Activated T-helper 2 cell treated with anti-CD3 and anti-CD28 coated beads, Interferon-gamma antibody, Interleukin-2, Interleukin-4, amounts not matched to agents 10 μg/mL and 5 μg/mL and 100 μg/mL, durations not matched to agents 14 hours and 24 hours and 36 hours (primary cell): Measurements from ENCODE around the gene LRP6. TPM values are rescaled to one million over a fixed set of nuclear protein-coding genes. Genes with fewer than 3 reads are reported as not detected.

Experiments
- DNase-seq: peaks from one replicate; pipeline ENCODE4 v3.0.0; 2021; ENCODE audit warnings: low spot score
- H3K27ac Mint-ChIP-seq: one replicate; pipeline ENCODE4 v1.8.0; 2021; ENCODE audit warnings: mixed read lengths
- H3K27me3 Mint-ChIP-seq: one replicate; pipeline ENCODE4 v1.8.0; 2021; ENCODE audit warnings: low read depth, mixed read lengths
- H3K36me3 Mint-ChIP-seq: one replicate; pipeline ENCODE4 v1.8.0; 2021; ENCODE audit warnings: low read depth, mixed read lengths
- H3K4me1 Mint-ChIP-seq: one replicate; pipeline ENCODE4 v1.8.0; 2021; ENCODE audit warnings: low read depth, mixed read lengths
- H3K4me3 Mint-ChIP-seq: one replicate; pipeline ENCODE4 v1.8.0; 2021; ENCODE audit warnings: low read depth, mild to moderate bottlenecking, moderate library complexity, mixed read lengths
- H3K9me3 Mint-ChIP-seq: one replicate; pipeline ENCODE4 v1.8.0; 2021; ENCODE audit warnings: mixed read lengths
- intact Hi-C: fragments of 100-400 bp; cut with micrococcal nuclease; formaldehyde crosslinking; loops from one replicate; pipeline ENCODE4 v1.15.1; 2023
- total RNA-seq: library from RNA; stranded (reverse); gene quantifications from 2 replicates; pipeline ENCODE4 v1.2.3, GENCODE V29; 2022

The LRP6 gene
- total RNA-seq, 1 donor from 2014 or later, result 1.5 TPM

DNA sequence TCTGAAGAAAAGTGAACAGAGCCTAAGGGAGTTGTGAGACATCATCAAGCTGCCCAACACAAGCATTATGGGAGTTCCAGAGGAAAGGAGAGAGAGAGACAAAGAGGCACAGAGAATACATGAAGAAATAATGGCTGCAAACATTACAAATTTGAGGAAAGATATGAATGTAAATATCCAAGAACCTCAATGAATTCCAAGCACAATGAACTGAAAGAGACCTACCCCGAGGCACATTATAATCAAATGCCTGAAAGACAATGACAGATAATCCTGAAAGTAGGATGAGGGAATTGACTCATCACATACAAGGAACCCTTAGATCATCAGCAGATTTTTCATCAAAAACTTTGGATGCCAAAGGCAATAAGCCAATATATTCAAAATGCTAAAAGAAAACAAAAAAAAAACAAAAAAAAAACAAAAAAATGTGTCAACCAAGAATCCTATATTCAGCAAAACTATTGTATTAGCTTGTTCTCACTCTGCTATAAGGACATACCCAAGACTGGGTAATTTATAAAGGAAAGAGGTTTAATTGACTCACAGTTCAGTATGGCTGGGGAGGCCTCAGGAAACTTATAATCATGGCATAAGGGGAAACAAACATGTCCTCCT, 158.3 kb downstream of the LRP6 start:
- Mint-ChIP-seq H3K4me1 (no peaks in the 10 kb centered on the region), H3K9me3 (peaks cover 27% of the 10 kb centered on the region), H3K4me3 (no peak overlapping the region), H3K27ac (no peak overlapping the region), H3K36me3 (no peaks in the 10 kb centered on the region), H3K27me3 (peaks cover 4% of the 10 kb centered on the region)
- intact Hi-C loops, result no loop called here
- DNase-seq, result no peak

DNA sequence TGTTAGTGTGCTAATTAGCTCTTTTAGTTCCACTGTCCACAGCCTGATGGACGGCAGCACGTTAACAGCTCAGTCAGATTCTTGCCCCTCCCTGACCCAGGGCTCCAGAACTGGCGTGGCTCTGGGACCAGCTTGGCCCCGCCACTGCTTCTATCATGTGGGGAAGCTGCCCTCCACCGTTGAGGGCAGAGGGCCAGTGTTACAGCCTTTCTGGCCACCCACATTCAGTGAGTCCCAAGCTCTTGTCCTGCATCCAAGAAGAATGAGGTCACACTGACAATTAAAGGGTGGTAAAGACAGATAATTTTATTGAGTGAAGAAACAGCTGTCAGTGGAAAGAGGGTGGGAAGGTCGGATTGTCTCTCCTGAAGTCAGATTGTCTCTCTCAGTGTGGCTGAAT, 159.2 kb downstream of the LRP6 start:
- no peaks in the 10 kb centered on the region for H3K36me3 Mint-ChIP-seq
- peaks cover 27% of the 10 kb centered on the region for H3K9me3 Mint-ChIP-seq
- no peak for DNase-seq
- H3K27ac Mint-ChIP-seq, result no peak overlapping the region
- no peak overlapping the region for H3K4me3 Mint-ChIP-seq
- no peaks in the 10 kb centered on the region for H3K4me1 Mint-ChIP-seq
- peaks cover 4% of the 10 kb centered on the region for H3K27me3 Mint-ChIP-seq
- intact Hi-C loops, result no loop called here

DNA sequence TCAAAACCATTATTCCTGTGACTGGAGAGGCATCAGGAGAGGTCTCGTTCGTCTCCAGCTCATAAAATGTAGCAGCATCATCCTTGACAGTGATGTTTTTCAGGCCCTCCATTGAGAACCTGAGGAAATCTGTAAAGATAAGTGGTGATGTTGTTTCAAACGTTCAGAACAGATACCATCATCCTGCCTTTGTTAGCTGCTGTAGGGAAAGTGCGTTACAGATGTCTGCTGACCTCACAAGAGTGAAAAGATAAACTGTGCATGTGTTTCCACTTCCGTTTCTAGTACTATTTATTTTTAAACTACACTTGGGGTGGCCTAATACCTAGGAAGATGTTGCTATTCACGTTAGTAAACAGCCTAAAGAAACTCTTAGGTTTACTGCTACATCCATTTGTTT, 167.7 kb downstream of the LRP6 start:
- Mint-ChIP-seq H3K36me3 (no peaks in the 10 kb centered on the region), H3K4me1 (no peaks in the 10 kb centered on the region), H3K9me3 (peaks cover under 1% of the 10 kb centered on the region), H3K27ac (no peak overlapping the region), H3K27me3 (peaks cover 12% of the 10 kb centered on the region), H3K4me3 (no peak overlapping the region)
- DNase-seq, result no peak
- intact Hi-C loops, result no loop called here

DNA sequence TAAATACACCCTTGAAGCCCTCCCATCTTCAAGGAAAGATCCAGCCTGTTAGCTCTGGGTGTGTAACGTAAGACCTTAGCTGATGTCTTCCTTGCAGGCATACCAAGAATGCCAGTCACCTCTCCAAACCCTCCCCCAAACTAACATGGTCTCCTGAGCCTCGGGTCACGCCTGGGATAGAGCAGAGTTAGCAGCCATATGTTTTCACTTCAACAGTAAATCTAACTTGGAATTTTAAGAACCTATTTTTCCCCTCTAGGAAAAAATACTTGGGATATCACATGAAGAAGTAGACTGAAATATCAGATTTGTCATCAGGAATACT, 168.2 kb downstream of the LRP6 start:
- Mint-ChIP-seq H3K27ac (no peak overlapping the region), H3K27me3 (peaks cover 12% of the 10 kb centered on the region), H3K9me3 (no peaks in the 10 kb centered on the region), H3K4me3 (no peak overlapping the region), H3K36me3 (no peaks in the 10 kb centered on the region), H3K4me1 (no peaks in the 10 kb centered on the region)
- DNase-seq, result no peak
- intact Hi-C loops, result no loop called here

DNA sequence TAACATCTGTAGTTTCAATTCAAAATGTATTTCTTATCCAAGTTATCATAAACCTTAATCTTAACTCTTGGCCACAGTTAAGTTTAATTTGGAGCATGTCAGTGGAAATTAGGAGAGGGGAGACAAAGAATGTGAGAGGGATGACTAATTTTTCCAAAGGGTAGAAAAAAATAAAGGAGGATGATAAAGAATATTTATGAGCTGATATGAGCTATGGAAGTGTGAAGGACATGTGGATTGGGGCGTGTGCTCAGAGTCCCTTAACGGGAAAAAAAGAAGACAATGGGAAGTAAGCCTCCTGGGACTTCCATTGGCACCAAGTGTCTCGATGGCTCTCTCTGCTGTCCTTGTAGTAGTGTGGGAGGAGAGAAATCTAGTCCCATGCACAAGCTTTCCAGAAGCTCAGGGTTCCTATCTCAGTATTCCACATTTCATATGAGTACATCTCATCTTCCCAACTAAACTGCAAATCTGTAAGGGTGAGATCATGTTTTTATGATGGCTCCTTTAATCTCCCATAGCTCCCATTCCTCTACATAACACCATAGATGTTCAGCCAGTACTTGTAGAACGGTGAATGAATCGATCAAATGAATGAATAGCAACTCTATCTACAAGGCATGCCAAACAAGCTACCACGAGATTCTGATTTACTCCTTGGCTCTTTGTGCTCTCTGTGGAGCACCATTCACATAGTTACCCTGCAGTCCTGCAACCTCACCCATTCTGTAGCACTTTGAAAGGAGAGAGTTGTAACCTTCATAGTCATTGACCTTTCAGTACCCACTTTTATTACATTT, 168.8 kb downstream of the LRP6 start:
- Mint-ChIP-seq H3K36me3 (no peaks in the 10 kb centered on the region), H3K4me1 (no peaks in the 10 kb centered on the region), H3K9me3 (no peaks in the 10 kb centered on the region), H3K4me3 (no peak overlapping the region), H3K27ac (no peak overlapping the region), H3K27me3 (peaks cover 12% of the 10 kb centered on the region)
- no peak for DNase-seq
- intact Hi-C loops, result no loop called here

DNA sequence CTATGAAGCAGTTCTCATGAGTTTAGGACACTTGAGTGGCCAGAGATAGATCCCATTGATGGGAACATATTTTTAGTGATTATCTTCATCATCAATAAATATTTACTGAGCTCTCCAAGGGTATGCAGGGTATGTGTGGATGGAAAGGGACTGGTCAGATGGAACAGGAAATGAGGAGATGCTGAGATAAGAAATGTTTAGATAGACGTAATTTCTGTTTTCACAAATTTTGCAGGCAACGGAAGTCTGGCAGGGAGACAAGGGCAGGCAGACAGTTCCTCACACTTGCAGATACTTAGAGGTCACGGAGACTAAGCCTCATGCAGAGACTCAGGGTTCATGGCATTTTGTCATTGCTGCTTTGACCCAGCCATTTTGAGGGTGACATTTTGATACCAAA, 171.8 kb downstream of the LRP6 start:
- Mint-ChIP-seq H3K4me1 (no peaks in the 10 kb centered on the region), H3K4me3 (no peak overlapping the region), H3K27me3 (peaks cover 15% of the 10 kb centered on the region), H3K27ac (no peak overlapping the region), H3K36me3 (no peaks in the 10 kb centered on the region), H3K9me3 (no peaks in the 10 kb centered on the region)
- no peak for DNase-seq
- intact Hi-C loops, result no loop called here

DNA sequence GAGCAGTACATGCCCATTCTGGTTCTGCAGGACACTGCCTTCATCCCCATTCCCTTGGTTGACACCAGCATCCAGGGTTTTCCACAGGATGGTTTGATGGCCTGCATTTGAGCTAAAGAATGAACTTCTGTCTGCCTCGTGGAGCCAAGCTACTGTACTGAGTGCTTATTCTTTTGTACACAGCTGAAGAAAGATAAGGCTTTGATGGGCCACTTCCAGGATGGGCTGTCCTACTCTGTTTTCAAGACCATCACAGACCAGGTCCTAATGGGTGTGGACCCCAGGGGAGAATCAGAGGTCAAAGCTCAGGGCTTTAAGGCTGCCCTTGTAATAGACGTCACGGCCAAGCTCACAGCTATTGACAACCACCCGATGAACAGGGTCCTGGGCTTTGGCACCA, 172.4 kb downstream of the LRP6 start:
- H3K36me3 Mint-ChIP-seq, result no peaks in the 10 kb centered on the region
- intact Hi-C loops, result no loop called here
- no peak overlapping the region for H3K4me3 Mint-ChIP-seq
- H3K27ac Mint-ChIP-seq, result no peak overlapping the region
- no peaks in the 10 kb centered on the region for H3K9me3 Mint-ChIP-seq
- no peaks in the 10 kb centered on the region for H3K4me1 Mint-ChIP-seq
- peaks cover 16% of the 10 kb centered on the region for H3K27me3 Mint-ChIP-seq
- no peak for DNase-seq

DNA sequence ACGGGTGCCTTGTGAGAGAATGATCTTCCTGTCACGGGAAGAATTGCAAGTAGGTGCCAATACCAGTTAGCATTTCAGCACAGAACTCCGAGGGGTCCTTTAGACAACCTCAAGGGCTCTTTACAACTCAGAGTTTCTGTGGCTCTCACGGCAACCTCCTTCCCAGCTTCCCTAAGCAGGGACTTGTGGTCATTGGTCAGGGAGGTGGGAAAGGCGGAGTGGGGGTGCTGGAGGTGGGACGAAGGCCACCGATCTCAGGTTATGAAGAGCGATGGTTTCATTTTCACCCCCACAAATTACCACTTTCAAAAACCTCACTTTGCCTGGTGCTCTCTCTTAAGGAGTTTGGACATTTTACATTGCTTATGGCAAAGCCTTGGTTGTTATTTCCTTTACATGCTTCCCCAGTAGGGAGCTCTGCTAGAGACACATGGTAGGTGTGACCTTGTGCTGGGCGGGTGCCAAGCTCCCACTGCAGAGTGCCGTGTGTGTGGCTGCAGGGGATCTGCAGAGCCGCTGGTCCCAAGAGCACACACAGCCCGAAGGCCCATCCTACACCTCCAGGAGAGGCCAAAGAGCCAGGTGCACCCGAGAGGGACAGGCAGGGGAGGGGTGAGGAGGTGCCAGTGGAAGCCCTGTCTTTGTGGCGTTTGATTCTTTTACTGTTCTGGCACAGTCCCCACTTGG, 174.7 kb downstream of the LRP6 start:
- no peak for DNase-seq
- intact Hi-C loops, result no loop called here
- Mint-ChIP-seq H3K4me1 (no peaks in the 10 kb centered on the region), H3K36me3 (no peaks in the 10 kb centered on the region), H3K27me3 (peaks cover 12% of the 10 kb centered on the region), H3K9me3 (no peaks in the 10 kb centered on the region), H3K27ac (no peak overlapping the region), H3K4me3 (no peak overlapping the region)

DNA sequence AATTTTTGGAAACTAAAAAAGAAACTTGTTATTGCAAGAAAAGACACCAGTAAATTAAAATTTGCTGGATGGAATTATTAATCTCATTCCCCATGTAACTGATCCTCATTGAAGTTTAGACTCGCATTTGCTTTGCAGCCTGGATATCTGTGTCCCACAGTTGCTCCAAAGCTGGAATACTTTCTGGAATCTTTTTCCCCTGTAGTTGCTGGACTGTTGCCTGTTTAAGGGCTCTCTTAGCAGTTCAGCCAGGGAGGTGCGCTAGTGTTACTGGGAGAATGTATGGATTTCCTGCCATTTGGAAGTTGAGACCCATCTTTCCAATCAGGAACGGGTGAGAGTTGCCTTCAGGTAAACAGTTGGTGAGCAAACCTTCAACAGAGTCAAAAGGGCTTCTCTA, 175.8 kb downstream of the LRP6 start:
- no peak for DNase-seq
- Mint-ChIP-seq H3K9me3 (no peaks in the 10 kb centered on the region), H3K4me1 (no peaks in the 10 kb centered on the region), H3K4me3 (no peak overlapping the region), H3K27me3 (peaks cover 12% of the 10 kb centered on the region), H3K27ac (no peak overlapping the region), H3K36me3 (no peaks in the 10 kb centered on the region)
- intact Hi-C loops, result no loop called here

DNA sequence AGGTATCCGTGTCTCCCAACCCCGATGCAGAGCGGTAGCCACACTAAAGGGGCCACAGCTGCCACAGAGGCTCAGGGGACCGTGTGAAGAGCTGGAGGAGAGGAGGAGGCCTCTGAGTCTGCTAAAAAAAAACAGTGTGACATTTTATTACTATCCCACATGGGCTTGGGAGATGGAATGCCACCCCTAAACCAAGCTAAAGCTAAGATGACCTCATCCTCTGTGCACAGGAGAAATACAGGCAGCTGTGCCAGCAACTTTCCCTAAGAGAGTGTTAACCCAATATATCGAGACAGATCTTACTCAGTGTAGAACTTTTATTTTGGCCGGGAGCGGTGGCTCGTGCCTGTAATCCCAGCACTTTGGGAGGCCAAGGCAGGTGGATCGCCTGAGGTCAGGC, 178.1 kb downstream of the LRP6 start:
- DNase-seq, result no peak
- Mint-ChIP-seq H3K36me3 (no peaks in the 10 kb centered on the region), H3K27me3 (peaks cover 6% of the 10 kb centered on the region), H3K27ac (no peak overlapping the region), H3K4me3 (no peak overlapping the region), H3K9me3 (no peaks in the 10 kb centered on the region), H3K4me1 (no peaks in the 10 kb centered on the region)
- intact Hi-C loops, result no loop called here

DNA sequence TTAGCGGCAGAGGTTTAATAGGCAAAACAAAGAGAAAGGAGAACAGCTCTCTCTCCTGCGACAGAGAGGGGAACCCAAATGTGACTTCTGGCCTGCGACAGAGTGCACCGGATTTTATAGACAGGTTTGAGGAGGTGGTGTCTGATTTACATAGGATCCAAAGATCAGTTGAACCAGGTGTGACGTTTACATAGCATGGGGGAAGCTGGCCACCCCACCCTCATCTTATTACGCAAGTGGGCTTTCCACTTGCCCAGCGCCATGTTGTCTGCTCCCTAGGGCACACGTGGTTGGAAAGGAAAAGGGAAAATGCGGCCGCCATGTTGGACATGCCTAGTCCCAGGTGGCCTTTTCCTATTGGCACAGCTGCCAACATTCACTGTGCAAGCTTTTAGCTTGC, 178.7 kb downstream of the LRP6 start:
- Mint-ChIP-seq H3K9me3 (no peaks in the 10 kb centered on the region), H3K27ac (no peak overlapping the region), H3K27me3 (peaks cover 6% of the 10 kb centered on the region), H3K4me3 (no peak overlapping the region), H3K4me1 (no peaks in the 10 kb centered on the region), H3K36me3 (no peaks in the 10 kb centered on the region)
- intact Hi-C loops, result no loop called here
- no peak for DNase-seq

DNA sequence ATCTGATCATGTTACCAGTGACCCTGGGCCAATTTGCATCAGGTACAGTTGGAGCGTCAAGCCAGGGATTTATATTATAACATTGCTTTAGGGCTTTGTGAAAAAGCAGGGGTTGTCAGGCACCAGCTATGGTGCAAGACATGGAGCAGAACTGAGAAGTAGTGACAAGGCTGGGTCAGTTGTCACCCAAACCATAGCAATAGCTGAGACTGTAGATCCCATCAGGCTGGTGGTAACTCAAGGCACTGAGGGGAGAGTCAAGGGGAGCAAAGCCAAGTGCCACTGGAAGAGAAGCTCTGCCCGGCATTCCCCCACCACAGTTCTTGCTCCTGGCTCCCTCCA, 179.2 kb downstream of the LRP6 start:
- Mint-ChIP-seq H3K36me3 (no peaks in the 10 kb centered on the region), H3K27me3 (peaks cover 4% of the 10 kb centered on the region), H3K4me3 (no peak overlapping the region), H3K27ac (no peak overlapping the region), H3K9me3 (no peaks in the 10 kb centered on the region), H3K4me1 (no peaks in the 10 kb centered on the region)
- DNase-seq, result no peak
- intact Hi-C loops, result no loop called here

DNA sequence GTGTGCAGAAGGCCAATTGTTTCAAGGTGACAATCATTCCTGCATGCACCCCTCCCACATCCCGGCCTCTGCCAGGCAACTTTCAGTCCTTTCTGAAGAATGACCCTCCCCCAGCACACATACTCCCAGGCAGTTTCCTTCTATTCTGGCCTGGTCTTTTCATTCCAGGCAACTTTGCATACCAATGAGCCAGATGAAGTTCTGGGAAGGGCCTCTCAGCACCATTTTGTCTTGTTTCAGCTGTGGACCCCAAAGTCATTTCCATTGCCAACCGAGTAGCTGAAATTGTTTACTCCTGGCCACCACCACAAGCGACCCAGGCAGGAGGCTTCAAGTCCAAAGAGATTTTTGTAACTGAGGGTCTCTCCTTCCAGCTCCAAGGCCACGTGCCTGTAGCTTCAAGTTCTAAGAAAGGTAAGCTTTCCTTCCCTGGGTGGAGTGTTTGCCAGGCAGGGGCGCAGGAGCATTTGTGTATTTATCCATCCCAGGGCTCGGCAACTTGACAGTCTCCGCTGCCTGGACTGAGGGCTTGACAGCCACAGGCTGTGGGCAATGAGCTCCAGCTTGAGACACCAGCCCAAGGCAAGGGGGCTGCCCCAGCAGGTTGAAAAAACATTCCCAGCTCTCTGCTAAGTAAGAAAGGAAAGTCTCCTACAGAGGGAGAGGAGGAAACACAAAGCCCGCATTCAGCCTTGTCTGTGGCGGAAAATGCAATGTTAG, 179.7 kb downstream of the LRP6 start:
- Mint-ChIP-seq H3K36me3 (no peaks in the 10 kb centered on the region), H3K4me3 (no peak overlapping the region), H3K27me3 (peaks cover 4% of the 10 kb centered on the region), H3K27ac (no peak overlapping the region), H3K9me3 (no peaks in the 10 kb centered on the region), H3K4me1 (no peaks in the 10 kb centered on the region)
- intact Hi-C loops, result no loop called here
- DNase-seq, result no peak
